22Rv1 (cell line): ENCODE results near the gene CAMK1D.

Experiments
- CTCF ChIP-seq: fragments of 450-650 bp; IDR thresholded peaks from 2 replicates; pipeline ENCODE4 v1.5.1; 2017; ENCODE audit warnings: mild to moderate bottlenecking
- ZFX ChIP-seq: fragments of 450-650 bp; IDR thresholded peaks from 2 replicates; pipeline ENCODE4 v1.6.1; 2017; ENCODE audit warnings: antibody characterized with exemption, borderline replicate concordance

DNA sequence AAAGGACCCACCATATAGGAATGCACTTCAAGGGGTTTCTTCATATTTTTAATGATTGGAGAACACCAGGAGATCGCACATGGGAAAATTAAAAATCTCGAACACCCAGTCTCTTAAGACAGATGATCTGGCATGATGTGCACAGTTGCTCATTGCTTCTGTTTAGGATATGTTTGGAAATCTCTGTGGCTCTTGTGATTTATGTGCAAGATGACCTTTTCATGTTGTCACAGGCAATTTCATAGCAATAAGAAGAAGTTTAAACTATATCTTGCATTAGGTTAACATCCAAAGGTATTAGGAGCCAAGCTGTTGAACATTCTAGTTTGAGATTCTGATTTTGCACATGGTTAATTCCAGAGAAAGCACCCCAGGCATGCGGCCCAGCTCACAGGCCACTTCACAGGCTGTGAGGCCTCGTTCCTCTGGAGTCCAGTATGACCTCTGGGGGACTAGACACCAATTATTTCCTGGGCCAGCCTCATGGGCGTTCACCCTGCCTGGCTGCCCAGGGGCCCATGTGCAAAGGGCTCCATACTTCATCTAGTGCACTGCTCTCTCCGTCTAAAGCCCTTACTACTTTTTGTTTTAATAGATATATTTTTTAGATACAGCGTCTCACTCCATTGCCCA, 28.4 kb downstream of the CAMK1D start:
- no peak for TF ChIP-seq CTCF
- TF ChIP-seq ZFX: no peak
